ENCODE measurements around the gene KIAA0753. TPM values are rescaled to one million over a fixed set of nuclear protein-coding genes. Genes with fewer than 3 reads are reported as not detected.
A peak's percentile ranks its signal among the peaks of the same experiment; 100 is the strongest.

KIAA0753 gene
- total and polyA plus RNA-seq, 7 experiments from 2014 or later: 2.6 to 18.4 (median 13.3) TPM

GRCh38 chr17:6670571-6670970 is 30.1 kb upstream of the KIAA0753 start:
- CTCF ChIA-PET: no interaction called here
- Histone ChIP-seq H3K4me1 (ENCODE audit: control insufficient read depth in 2 of 2, insufficient read depth in 2 of 2, low read length in 2 of 2) (no peaks in the 10 kb centered on the region), H3K27ac (ENCODE audit: low read depth, low read length) (no peak overlapping the region), H3K9me3 (ENCODE audit: control insufficient read depth in 2 of 3, low read length in 3 of 3) (no peaks in the 10 kb centered on the region), H3K27me3 (ENCODE audit: control insufficient read depth in 2 of 2, insufficient read depth in 2 of 2, low read length in 2 of 2) (no peaks in the 10 kb centered on the region), H3K36me3 (ENCODE audit: control insufficient read depth in 2 of 3, insufficient read depth in 3 of 3, low read length in 3 of 3) (peaks cover 0 to 4% (median 0%) of the 10 kb centered on the region in 3 experiments), H3K4me3 (ENCODE audit: low read length) (no peak overlapping the region)
- DNase-seq (no peak), ATAC-seq (no peak)
- peaks cover 0 to 8% (median 0%) of the 10 kb centered on the region in 5 donors for H3K27me3 Mint-ChIP-seq
- no peaks in the 10 kb centered on the region for H3K9me3 Mint-ChIP-seq
- no peak overlapping the region for H3K27ac Mint-ChIP-seq
- POLR2A ChIA-PET: no interaction called here
- peaks cover 0 to 18% (median 4%) of the 10 kb centered on the region in 7 donors for H3K4me1 Mint-ChIP-seq
- H3K36me3 Mint-ChIP-seq: peaks cover 0 to 18% (median 11%) of the 10 kb centered on the region in 5 donors
- H3K4me3 Mint-ChIP-seq: no peak overlapping the region
- intact Hi-C loops (cut with micrococcal nuclease): no loop called here

- Histone ChIP-seq H3K9me3 (ENCODE audit: control insufficient read depth in 2 of 3, low read length in 3 of 3) (no peaks in the 10 kb centered on the region), H3K27me3 (ENCODE audit: control insufficient read depth in 2 of 2, insufficient read depth in 2 of 2, low read length in 2 of 2) (no peaks in the 10 kb centered on the region), H3K36me3 (ENCODE audit: control insufficient read depth in 2 of 3, insufficient read depth in 3 of 3, low read length in 3 of 3) (peaks cover 0 to 4% (median 0%) of the 10 kb centered on the region in 3 experiments), H3K27ac (ENCODE audit: low read depth, low read length) (no peak overlapping the region), H3K4me1 (ENCODE audit: control insufficient read depth in 2 of 2, insufficient read depth in 2 of 2, low read length in 2 of 2) (no peaks in the 10 kb centered on the region), H3K4me3 (ENCODE audit: low read length) (no peak overlapping the region)
- Mint-ChIP-seq H3K27me3 (peaks cover 0 to 9% (median 0%) of the 10 kb centered on the region in 5 donors), H3K4me3 (no peak overlapping the region), H3K9me3 (no peaks in the 10 kb centered on the region), H3K4me1 (peaks cover 0 to 18% (median 4%) of the 10 kb centered on the region in 7 donors), H3K27ac (no peak overlapping the region), H3K36me3 (peaks cover 0 to 18% (median 7%) of the 10 kb centered on the region in 5 donors)
- CTCF ChIA-PET: no interaction called here
- no peak for ATAC-seq
- intact Hi-C loops (cut with micrococcal nuclease): loop anchor here (5.0 to 10.0 kb wide), 3 partner anchors 88 to 333 kb away; partner anchors contain the start of gene XAF1 (in 1 of the 2)
- no peak for DNase-seq
- POLR2A ChIA-PET: no interaction called here
These were observed 29.1 kb upstream of the KIAA0753 start for GRCh38 chr17:6669479-6670212.

GRCh38 chr17:6668727-6669425 is 28.4 kb upstream of the KIAA0753 start:
- Histone ChIP-seq H3K4me3 (ENCODE audit: low read length) (no peak overlapping the region), H3K27me3 (ENCODE audit: control insufficient read depth in 2 of 2, insufficient read depth in 2 of 2, low read length in 2 of 2) (no peaks in the 10 kb centered on the region), H3K27ac (ENCODE audit: low read depth, low read length) (no peak overlapping the region), H3K4me1 (ENCODE audit: control insufficient read depth in 2 of 2, insufficient read depth in 2 of 2, low read length in 2 of 2) (no peaks in the 10 kb centered on the region), H3K9me3 (ENCODE audit: control insufficient read depth in 2 of 3, low read length in 3 of 3) (no peaks in the 10 kb centered on the region), H3K36me3 (ENCODE audit: control insufficient read depth in 2 of 3, insufficient read depth in 3 of 3, low read length in 3 of 3) (peaks cover 0 to 4% (median 0%) of the 10 kb centered on the region in 3 experiments)
- ATAC-seq (no peak), DNase-seq (no peak)
- no peaks in the 10 kb centered on the region for H3K9me3 Mint-ChIP-seq
- H3K4me3 Mint-ChIP-seq: no peak overlapping the region
- ChIA-PET CTCF (no interaction called here), POLR2A (no interaction called here)
- peaks cover 0 to 18% (median 4%) of the 10 kb centered on the region in 7 donors for H3K4me1 Mint-ChIP-seq
- peaks cover 0 to 9% (median 0%) of the 10 kb centered on the region in 5 donors for H3K27me3 Mint-ChIP-seq
- intact Hi-C loops (cut with micrococcal nuclease): loop anchor here (5.0 to 10.0 kb wide), 3 partner anchors 88 to 333 kb away; partner anchors contain the start of gene XAF1 (in 1 of the 2)
- peak overlapping the region in 1 of 9 donors; percentile 30 for H3K27ac Mint-ChIP-seq
- H3K36me3 Mint-ChIP-seq: peaks cover 0 to 18% (median 7%) of the 10 kb centered on the region in 5 donors

GRCh38 chr17:6668219-6668618 is 27.7 kb upstream of the KIAA0753 start:
- Mint-ChIP-seq H3K4me1 (peaks cover 0 to 18% (median 4%) of the 10 kb centered on the region in 7 donors), H3K27ac (no peak overlapping the region), H3K4me3 (no peak overlapping the region), H3K36me3 (peaks cover 0 to 18% (median 7%) of the 10 kb centered on the region in 5 donors), H3K9me3 (no peaks in the 10 kb centered on the region), H3K27me3 (peaks cover 0 to 9% (median 0%) of the 10 kb centered on the region in 5 donors)
- DNase-seq (no peak), ATAC-seq (no peak)
- Histone ChIP-seq H3K27me3 (ENCODE audit: control insufficient read depth in 2 of 2, insufficient read depth in 2 of 2, low read length in 2 of 2) (no peaks in the 10 kb centered on the region), H3K4me3 (ENCODE audit: low read length) (no peak overlapping the region), H3K4me1 (ENCODE audit: control insufficient read depth in 2 of 2, insufficient read depth in 2 of 2, low read length in 2 of 2) (no peaks in the 10 kb centered on the region), H3K36me3 (ENCODE audit: control insufficient read depth in 2 of 3, insufficient read depth in 3 of 3, low read length in 3 of 3) (peaks cover 0 to 4% (median 0%) of the 10 kb centered on the region in 3 experiments), H3K9me3 (ENCODE audit: control insufficient read depth in 2 of 3, low read length in 3 of 3) (no peaks in the 10 kb centered on the region), H3K27ac (ENCODE audit: low read depth, low read length) (no peak overlapping the region)
- CTCF ChIA-PET: interaction anchor here (1.9 kb wide), 1 partner anchor 175 kb away, joined by 7 read pairs; no protein-coding TSS in a partner anchor
- POLR2A ChIA-PET: no interaction called here
- intact Hi-C loops (cut with micrococcal nuclease): loop anchor here (5.0 to 10.0 kb wide), 3 partner anchors 89 to 334 kb away; partner anchors contain the start of gene XAF1 (in 1 of the 2)

- ATAC-seq: no peak
These were observed 27.0 kb upstream of the KIAA0753 start for GRCh38 chr17:6667516-6667915.

GRCh38 chr17:6666557-6666956 is 26.0 kb upstream of the KIAA0753 start:
- Histone ChIP-seq H3K9me3 (ENCODE audit: control insufficient read depth in 2 of 3, low read length in 3 of 3) (no peaks in the 10 kb centered on the region), H3K27ac (ENCODE audit: low read depth, low read length) (no peak overlapping the region), H3K36me3 (ENCODE audit: control insufficient read depth in 2 of 3, insufficient read depth in 3 of 3, low read length in 3 of 3) (peaks cover 0 to 4% (median 0%) of the 10 kb centered on the region in 3 experiments), H3K27me3 (ENCODE audit: control insufficient read depth in 2 of 2, insufficient read depth in 2 of 2, low read length in 2 of 2) (no peaks in the 10 kb centered on the region), H3K4me1 (ENCODE audit: control insufficient read depth in 2 of 2, insufficient read depth in 2 of 2, low read length in 2 of 2) (no peaks in the 10 kb centered on the region), H3K4me3 (ENCODE audit: low read length) (no peak overlapping the region)
- Mint-ChIP-seq H3K4me1 (peaks cover under 1 to 20% (median 5%) of the 10 kb centered on the region in 7 donors), H3K9me3 (no peaks in the 10 kb centered on the region), H3K4me3 (no peak overlapping the region), H3K36me3 (peaks cover 0 to 27% (median 7%) of the 10 kb centered on the region in 5 donors), H3K27ac (no peak overlapping the region), H3K27me3 (peaks cover 0 to 15% (median 0%) of the 10 kb centered on the region in 5 donors)
- ChIA-PET POLR2A (no interaction called here), CTCF (interaction anchor here (0.6 to 1.9 kb wide), 4 partner anchors 177 to 470 kb away, joined by 3 to 7 read pairs (median 4); no protein-coding TSS in a partner anchor)
- intact Hi-C loops (cut with micrococcal nuclease): loop anchor here (1.0 to 10.0 kb wide), 4 partner anchors 15 to 336 kb away; partner anchors contain the start of genes C17orf100 (in 1 of the 2), MED31 (in 1 of the 2) and XAF1 (in 1 of the 2)
- ATAC-seq (no peak), DNase-seq (no peak)

More at GRCh38 chr17:6667516-6667915, 27.0 kb upstream of the KIAA0753 start:
- H3K27ac ChIP-seq (ENCODE audit: low read depth, low read length): no peak overlapping the region
- peaks cover 0 to 18% (median 4%) of the 10 kb centered on the region in 7 donors for H3K4me1 Mint-ChIP-seq
- H3K4me3 ChIP-seq (ENCODE audit: low read length): no peak overlapping the region
- H3K27ac Mint-ChIP-seq: no peak overlapping the region
- intact Hi-C loops (cut with micrococcal nuclease): loop anchor here (5.0 to 10.0 kb wide), 3 partner anchors 90 to 335 kb away; partner anchors contain the start of gene XAF1 (in 1 of the 2)
- peaks cover 0 to 4% (median 0%) of the 10 kb centered on the region in 3 experiments for H3K36me3 ChIP-seq (ENCODE audit: control insufficient read depth in 2 of 3, insufficient read depth in 3 of 3, low read length in 3 of 3)
- H3K36me3 Mint-ChIP-seq: peaks cover 0 to 23% (median 7%) of the 10 kb centered on the region in 5 donors
- H3K4me3 Mint-ChIP-seq: no peak overlapping the region
- ChIA-PET POLR2A (no interaction called here), CTCF (interaction anchor here (1.9 kb wide), 1 partner anchor 176 kb away, joined by 7 read pairs; no protein-coding TSS in a partner anchor)
- H3K27me3 Mint-ChIP-seq: peaks cover 0 to 11% (median 0%) of the 10 kb centered on the region in 5 donors
- no peaks in the 10 kb centered on the region for H3K9me3 ChIP-seq (ENCODE audit: control insufficient read depth in 2 of 3, low read length in 3 of 3)
- no peak for DNase-seq
- H3K9me3 Mint-ChIP-seq: no peaks in the 10 kb centered on the region
- no peaks in the 10 kb centered on the region for H3K4me1 ChIP-seq (ENCODE audit: control insufficient read depth in 2 of 2, insufficient read depth in 2 of 2, low read length in 2 of 2)
- no peaks in the 10 kb centered on the region for H3K27me3 ChIP-seq (ENCODE audit: control insufficient read depth in 2 of 2, insufficient read depth in 2 of 2, low read length in 2 of 2)

Data from naive thymus-derived CD4-positive, alpha-beta T cell (primary cell).